CD1c-positive myeloid dendritic cell (primary cell): ENCODE data around the gene FCHO1.
A peak's percentile ranks its signal among the peaks of the same experiment; 100 is the strongest.

ENCODE experiments used
- DNase-seq: peaks from one replicate; pipeline ENCODE4 v3.0.0-alpha.2; 2016; ENCODE audit errors: extremely low spot score

The FCHO1 gene

DNA sequence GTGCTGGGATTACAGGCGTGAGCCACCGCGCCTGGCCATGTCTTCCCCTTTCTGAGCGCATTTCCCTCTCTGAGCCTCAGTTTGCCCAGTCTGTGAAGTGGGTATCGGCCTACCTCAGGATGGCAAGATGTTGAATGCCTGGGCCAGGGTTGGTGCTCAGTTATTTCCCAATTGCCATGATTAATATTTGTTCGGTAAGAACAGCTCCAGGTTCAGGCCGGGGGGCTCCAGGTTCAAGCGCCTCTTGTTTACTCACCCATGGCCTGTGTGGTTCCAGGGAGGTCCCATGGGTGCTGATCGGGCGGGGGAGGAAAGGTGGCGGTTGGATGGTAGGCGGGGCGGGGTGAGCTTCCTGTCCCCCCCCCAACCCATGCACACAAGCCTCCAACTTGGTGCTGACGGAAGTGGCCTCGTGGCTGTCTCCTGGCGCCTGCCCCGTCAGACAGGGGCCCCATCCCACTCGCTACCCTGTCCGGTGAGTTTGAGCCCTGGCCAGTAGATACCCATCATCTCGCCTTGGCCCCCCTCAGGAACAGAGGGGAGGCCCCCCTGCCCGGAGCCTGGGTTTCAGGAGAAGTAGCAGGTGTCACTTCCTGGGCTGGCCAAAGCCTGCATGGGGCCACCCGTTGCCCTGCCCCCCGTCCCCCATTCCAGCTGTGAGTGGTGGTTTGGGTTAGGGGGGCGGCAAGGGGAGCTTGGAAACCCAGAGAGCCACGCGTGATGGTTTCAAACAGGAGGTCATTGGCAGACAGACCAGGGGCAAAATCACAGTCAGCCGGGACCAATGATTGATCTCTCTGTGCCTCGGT is at the start of gene FCHO1:
Gene FCHO1, plus strand, starts transcription at position 375 of the 809 bp plus-strand sequence. CDS start 3,688 bp downstream, outside the sequence.
- DNase-seq, result peak; percentile 85

GRCh38 chr19:17703824-17704463 is 47.3 kb upstream of the FCHO1 start:
- peak; percentile 78 for DNase-seq

GRCh38 chr19:17706750-17707181 is 44.5 kb upstream of the FCHO1 start:
- no peak for DNase-seq

DNA sequence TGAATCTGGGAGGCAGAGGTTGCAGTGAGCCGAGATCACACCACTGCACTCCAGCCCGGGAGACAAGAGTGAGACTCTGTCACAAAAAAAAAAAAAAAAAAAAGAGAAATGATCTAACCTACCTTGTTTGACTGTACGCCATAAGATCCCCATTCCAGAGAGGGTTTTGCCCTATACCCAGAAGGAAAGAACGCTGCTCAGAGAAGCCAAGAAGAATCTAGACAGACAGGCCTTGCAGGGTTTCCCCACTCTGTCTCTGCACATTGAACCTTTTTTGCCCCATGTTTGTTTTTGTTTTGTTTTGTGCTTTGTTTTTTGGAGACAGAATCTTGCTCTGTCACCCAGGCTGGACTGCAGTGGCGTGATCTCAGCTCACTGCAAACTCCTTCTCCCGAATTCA is 39.4 kb upstream of the FCHO1 start:
- DNase-seq, result no peak

DNA sequence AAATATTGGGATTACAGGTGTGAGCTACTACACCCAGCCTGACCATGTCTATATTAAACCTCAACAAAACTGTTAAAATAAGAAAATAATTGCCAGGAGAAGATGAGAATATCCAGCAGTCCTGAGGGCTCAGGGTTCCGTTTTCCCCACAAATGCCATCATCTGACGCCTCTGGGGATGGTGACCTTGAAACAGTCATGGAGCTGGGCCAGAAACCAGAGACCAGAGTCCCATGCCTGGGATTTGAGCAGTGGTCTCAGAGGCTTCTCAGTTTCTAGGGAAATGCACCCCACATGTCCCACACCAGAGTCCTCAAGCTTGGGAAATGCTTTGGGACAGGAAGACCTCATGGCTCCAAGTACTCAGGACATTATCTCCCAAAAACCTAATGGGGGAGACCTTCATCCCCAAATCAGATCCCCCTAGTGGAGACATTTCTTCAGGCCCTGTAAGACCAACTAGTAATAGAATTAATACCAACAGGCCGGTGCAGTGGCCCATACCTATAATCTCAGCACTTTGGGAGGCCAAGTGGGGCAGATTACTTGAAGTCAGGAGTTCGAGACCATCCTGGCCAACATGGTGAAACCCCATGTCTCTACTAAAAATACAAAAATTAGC is 34.9 kb upstream of the FCHO1 start:
- no peak for DNase-seq

- peak; percentile 61 for DNase-seq
Observed at GRCh38 chr19:17718550-17718946, 32.7 kb upstream of the FCHO1 start.

DNA sequence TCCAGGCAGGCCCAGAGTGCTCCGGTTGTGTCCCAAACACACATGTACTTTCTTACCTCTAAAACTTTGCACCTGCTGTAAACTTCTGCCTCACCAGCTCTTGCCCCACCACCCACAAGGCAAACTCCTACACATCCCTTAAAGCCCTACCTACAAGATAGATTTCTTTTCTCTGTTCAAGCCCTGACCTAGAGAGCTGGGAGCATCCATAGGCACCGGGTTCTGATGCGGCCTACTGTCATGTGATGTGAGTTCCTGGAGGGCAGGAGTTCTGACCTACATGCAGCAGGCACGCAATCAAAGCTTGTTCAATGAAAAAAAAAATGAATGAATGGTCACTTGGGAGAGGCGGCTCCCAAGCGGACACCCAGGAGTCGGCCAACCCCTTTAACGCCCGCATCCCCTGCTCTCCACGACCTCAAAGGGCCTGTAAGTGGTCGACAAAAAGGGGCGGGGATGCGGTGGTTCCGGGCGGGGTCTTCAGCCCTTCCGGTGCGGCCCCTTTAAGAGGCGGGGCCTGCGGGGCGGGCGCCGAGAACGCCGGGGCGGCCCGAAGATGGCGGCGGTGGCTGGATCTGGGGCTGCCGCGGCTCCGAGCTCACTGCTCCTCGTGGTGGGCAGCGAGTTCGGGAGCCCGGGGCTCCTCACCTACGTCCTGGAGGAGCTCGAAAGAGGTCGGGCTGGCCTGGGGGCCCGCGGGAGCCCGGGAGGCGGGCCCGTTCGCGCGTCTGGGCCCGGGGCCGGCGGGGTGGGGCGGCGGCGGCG is 32.1 kb upstream of the FCHO1 start, which contains the start of gene MAP1S:
Gene MAP1S, plus strand, starts transcription at position 534 of the 765 bp plus-strand sequence. Its CDS starts 23 bp downstream, at position 557.
- DNase-seq, result peak; percentile 60

DNA sequence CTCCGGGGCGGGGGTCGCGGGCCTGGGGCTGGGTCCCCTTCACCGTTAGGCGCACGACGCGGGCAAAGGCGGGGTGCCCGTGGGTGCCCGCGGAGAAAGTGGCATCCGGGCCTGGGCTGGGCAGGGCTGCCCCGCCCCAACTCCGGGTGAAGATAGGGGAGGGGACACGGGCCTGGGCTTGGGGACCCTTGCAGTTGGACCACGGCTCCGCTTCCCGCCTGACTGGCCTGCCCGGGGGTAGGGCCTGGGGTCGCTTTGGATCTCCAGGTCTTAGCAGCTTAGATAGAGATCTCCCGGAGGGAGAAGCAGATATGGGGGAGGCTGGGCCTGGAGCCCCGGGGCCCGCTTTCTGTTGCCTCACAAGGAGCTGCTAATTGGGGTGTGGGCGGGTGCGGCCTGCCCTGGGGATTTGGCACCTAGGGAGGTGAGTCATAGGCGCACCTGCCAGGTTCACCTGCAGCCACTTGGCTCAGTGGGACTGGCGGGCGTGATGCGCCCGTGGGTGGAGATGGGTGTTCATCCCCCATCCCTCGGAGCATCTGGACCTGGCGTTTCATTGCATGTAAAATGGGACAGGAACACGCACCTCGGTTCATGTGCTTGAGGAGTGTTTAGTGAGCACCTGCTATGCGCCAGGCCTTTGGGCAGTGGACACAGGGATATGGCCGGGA is 31.4 kb upstream of the FCHO1 start:
- DNase-seq, result peak; percentile 6

DNA sequence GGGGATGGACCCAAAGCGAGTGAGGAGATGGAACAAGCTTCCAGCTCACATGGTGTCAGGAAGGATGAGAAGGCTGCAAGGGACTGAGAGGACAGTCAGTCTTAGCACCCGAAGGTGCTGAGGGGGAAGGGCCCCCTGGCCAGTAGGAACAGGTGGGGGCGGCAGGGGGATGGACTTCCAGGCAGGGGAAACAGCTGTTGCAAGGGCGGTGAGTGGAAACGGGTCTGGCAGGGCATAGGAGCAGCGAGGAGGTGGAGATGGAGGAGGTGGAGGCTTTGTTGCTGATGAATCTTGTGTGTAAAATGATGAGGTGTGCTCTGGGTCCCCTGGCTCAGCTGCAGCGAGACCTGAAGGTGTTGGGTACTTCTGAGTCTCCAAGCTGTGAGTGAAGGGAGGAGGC is 30.8 kb upstream of the FCHO1 start:
- DNase-seq, result peak; percentile 32

GRCh38 chr19:17721111-17721628 is 30.1 kb upstream of the FCHO1 start:
- DNase-seq, result peak; percentile 59

GRCh38 chr19:17721821-17722220 is 29.5 kb upstream of the FCHO1 start:
- DNase-seq, result peak; percentile 95

DNA sequence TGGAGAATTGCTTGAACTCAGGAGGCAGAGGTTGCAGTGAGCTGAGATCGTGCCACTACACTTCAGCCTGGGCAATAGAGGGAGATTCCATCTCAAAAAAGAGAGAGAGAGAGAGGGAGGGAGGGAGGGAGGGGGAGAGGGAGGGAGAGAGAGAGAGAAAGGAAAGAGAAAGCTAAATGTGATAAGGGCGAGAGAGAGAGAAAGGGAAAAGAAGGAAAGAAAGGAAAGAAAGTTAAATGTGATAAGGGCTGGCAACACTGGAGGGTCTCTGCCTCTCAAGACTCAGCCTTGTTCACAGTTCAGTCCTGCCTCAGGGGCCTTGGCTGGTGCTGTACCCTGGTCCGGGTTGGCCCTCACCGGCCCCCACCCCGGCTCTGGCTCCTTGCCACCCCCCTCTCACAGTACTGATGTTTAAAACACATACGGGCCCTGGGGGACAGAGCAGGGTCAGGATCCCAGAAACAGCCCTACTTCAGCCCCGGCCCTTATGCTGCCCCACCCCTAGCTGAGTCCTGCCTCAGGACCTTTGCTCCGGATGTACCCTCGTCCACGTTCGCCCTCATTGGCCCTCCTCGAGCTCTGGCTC is 28.5 kb upstream of the FCHO1 start:
- DNase-seq, result no peak

GRCh38 chr19:17724655-17725054 is 26.6 kb upstream of the FCHO1 start:
- DNase-seq, result no peak

- no peak for DNase-seq
Observed at GRCh38 chr19:17725422-17726078, 25.7 kb upstream of the FCHO1 start.

GRCh38 chr19:17726136-17726741 is 25.0 kb upstream of the FCHO1 start:
- no peak for DNase-seq

- no peak for DNase-seq
Observed at GRCh38 chr19:17726964-17727773, 24.1 kb upstream of the FCHO1 start.

DNA sequence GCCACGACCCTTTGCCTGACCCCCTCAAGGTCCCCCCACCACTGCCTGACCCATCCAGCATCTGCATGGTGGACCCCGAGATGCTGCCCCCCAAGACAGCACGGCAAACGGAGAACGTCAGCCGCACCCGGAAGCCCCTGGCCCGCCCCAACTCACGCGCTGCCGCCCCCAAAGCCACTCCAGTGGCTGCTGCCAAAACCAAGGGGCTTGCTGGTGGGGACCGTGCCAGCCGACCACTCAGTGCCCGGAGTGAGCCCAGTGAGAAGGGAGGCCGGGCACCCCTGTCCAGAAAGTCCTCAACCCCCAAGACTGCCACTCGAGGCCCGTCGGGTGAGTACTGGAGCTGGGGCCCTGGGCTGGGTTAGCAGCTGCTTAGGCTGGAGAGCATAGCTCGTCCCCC is 23.4 kb upstream of the FCHO1 start:
- no peak for DNase-seq

- DNase-seq, result no peak
Observed at GRCh38 chr19:17733127-17733526, 18.1 kb upstream of the FCHO1 start.

- no peak for DNase-seq
Observed at GRCh38 chr19:17734146-17734545, 17.1 kb upstream of the FCHO1 start.
